H1 (cell line): ENCODE measurements around the gene FBXO21.
"Not testable (repeated sequence)": the region's sequence is repeated elsewhere in the genome, so short reads cannot be mapped to it uniquely, and the experiment has no call there.

Source experiments
- BCL11A ChIP-seq, 2 experiments: IDR thresholded peaks; one replicate each; pipeline ENCODE4 v1.6.1; 2011; ENCODE audit warnings: low read depth in 2 of 2, low read length in 2 of 2, mild to moderate bottlenecking in 2 of 2
- POLR2AphosphoS5 ChIP-seq: IDR thresholded peaks from 2 replicates; pipeline ENCODE4 v1.6.1; 2011; ENCODE audit warnings: low read depth, low read length

DNA sequence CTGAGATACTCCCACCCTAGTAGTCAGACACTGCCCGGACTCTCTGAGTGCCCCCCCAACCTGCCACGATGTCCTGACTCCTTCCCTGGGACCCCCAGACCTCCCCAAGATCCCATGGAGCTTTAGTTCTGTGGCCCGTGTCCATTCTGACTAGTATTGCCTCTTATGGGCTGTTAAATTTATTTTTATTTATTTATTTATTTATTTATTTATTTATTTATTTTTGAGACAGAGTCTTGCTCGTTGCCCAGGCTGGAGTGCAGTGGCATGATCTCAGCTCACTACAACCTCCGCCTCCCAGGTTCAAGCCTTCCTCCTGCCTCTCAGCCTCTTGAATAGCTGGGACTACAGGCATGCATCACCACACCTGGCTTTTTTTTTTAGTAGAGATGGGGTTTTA lies 30.7 kb upstream of the FBXO21 start:
- TF ChIP-seq POLR2AphosphoS5; BCL11A (IDR thresholded peaks at IDR 0.05; ENCODE audit: low read depth in 2 of 2, low read length in 2 of 2): not testable (repeated sequence)
